SK-N-SH (cell line): ENCODE results near the gene NCBP3. TPM values are rescaled to one million over a fixed set of nuclear protein-coding genes. Genes with fewer than 3 reads are reported as not detected.

ENCODE experiments used
- CTCF ChIA-PET: fragments of 300-600, 350-600 bp; formaldehyde crosslinking; extraction: SDS; loops from one replicate; lab custom pipeline; 2021; lab: Yijun Ruan, JAX
- POLR2A ChIA-PET: fragments of 350-600 bp; sonication (Branson Sonifier 250); formaldehyde crosslinking; extraction: SDS; loops from one replicate; lab custom pipeline; 2020; ENCODE audit warnings: antibody characterized with exemption, inconsistent platforms; lab: Yijun Ruan, JAX
- DNase-seq: peaks from one replicate; pipeline ENCODE4 v3.0.0; 2012
- H2AFZ ChIP-seq: fragments of 200-600 bp; sonication (generic); 2 replicates; pipeline ENCODE4 v1.8.1; 2016; ENCODE audit warnings: antibody characterized with exemption, mild to moderate bottlenecking, low read depth
- H3F3A ChIP-seq: fragments of 200-600 bp; sonication (generic); replicated peaks from 2 replicates; pipeline ENCODE3; 2016; ENCODE audit warnings: antibody characterized with exemption, mild to moderate bottlenecking; ENCODE audit not compliant: insufficient read depth
- H3K27ac ChIP-seq, 2 experiments: fragments of 200-500 bp in 1 of 2; fragments of 200-600 bp in 1 of 2; sonication (Bioruptor generic) in 1 of 2; sonication (generic), shearing (Covaris generic) in 1 of 2; 2 replicates each; pipeline versions ENCODE4 v1.5.1 to v1.6.1; 2014 to 2016; ENCODE audit warnings: low read depth in 2 of 2, inconsistent platforms in 1 of 2, low read length in 1 of 2, mild to moderate bottlenecking in 1 of 2, mixed read lengths in 1 of 2
- H3K27me3 ChIP-seq: fragments of 200-600 bp; sonication (generic), shearing (Covaris generic); 2 replicates; pipeline ENCODE4 v1.6.1; 2016; ENCODE audit warnings: mixed run types; ENCODE audit not compliant: insufficient read depth
- H3K36me3 ChIP-seq, 2 experiments: fragments of 200-500 bp in 1 of 2; fragments of 200-600 bp in 1 of 2; sonication (Bioruptor generic) in 1 of 2; sonication (generic) in 1 of 2; replicated peaks in 1 of 2; 2 replicates each; pipeline versions ENCODE3 to v1.5.1; 2014 to 2016; ENCODE audit warnings: low read length in 1 of 2, mild to moderate bottlenecking in 1 of 2; ENCODE audit not compliant: insufficient read depth in 2 of 2, control insufficient read depth in 1 of 2
- H3K4me1 ChIP-seq, 2 experiments: fragments of 200-500 bp in 1 of 2; fragments of 200-600 bp in 1 of 2; sonication (Bioruptor generic) in 1 of 2; sonication (generic), shearing (Covaris generic) in 1 of 2; 2 replicates each; pipeline versions ENCODE4 v1.5.1 to v1.6.1; 2014 to 2016; ENCODE audit warnings: low read depth in 1 of 2, low read length in 1 of 2, mixed run types in 1 of 2; ENCODE audit not compliant: insufficient read depth in 2 of 2, control insufficient read depth in 1 of 2
- H3K4me2 ChIP-seq: fragments of 200-600 bp; sonication (generic), shearing (Covaris generic); 2 replicates; pipeline ENCODE4 v1.6.1; 2017; ENCODE audit warnings: mixed run types
- H3K4me3 ChIP-seq, 2 experiments: fragments of 200-500 bp in 1 of 2; fragments of 200-600 bp in 1 of 2; sonication (Bioruptor generic) in 1 of 2; sonication (generic), shearing (Covaris generic) in 1 of 2; 2 replicates each; pipeline versions ENCODE4 v1.5.1 to v1.8.1; 2014 to 2016; ENCODE audit warnings: low read depth in 2 of 2, inconsistent platforms in 1 of 2, low read length in 1 of 2, mild to moderate bottlenecking in 1 of 2, mixed read lengths in 1 of 2, moderate library complexity in 1 of 2
- H3K79me2 ChIP-seq: fragments of 200-600 bp; sonication (generic); 2 replicates; pipeline ENCODE4 v1.8.1; 2017; ENCODE audit warnings: mild to moderate bottlenecking; ENCODE audit not compliant: insufficient read depth
- H3K9ac ChIP-seq: fragments of 200-600 bp; sonication (generic); 2 replicates; pipeline ENCODE4 v1.6.1; 2017; ENCODE audit warnings: mixed run types
- H3K9me2 ChIP-seq: fragments of 200-600 bp; sonication (generic); 2 replicates; pipeline ENCODE4 v1.6.1; 2017; ENCODE audit warnings: mixed run types
- H3K9me3 ChIP-seq: fragments of 200-600 bp; sonication (generic); 2 replicates; pipeline ENCODE4 v1.6.1; 2017; ENCODE audit warnings: mixed run types, mild to moderate bottlenecking, moderate library complexity
- H4K20me1 ChIP-seq: fragments of 200-600 bp; sonication (generic); 2 replicates; pipeline ENCODE4 v1.6.1; 2017; ENCODE audit warnings: mild to moderate bottlenecking, mixed run types; ENCODE audit not compliant: insufficient read depth
- CTCF ChIP-seq: fragments of 200-600 bp; sonication (generic); IDR thresholded peaks from 2 replicates; pipeline ENCODE4 v1.6.1; 2017; ENCODE audit warnings: antibody characterized with exemption, mild to moderate bottlenecking, moderate library complexity
- ELF1 ChIP-seq: IDR thresholded peaks from 2 replicates; pipeline ENCODE4 v1.4.0; 2012
- EP300 ChIP-seq, 2 experiments: IDR thresholded peaks; 2 replicates each; pipeline versions ENCODE4 v1.4.0 to v1.6.1; 2012; ENCODE audit warnings: borderline replicate concordance in 1 of 2, low read depth in 1 of 2, low read length in 1 of 2
- FOSL2 ChIP-seq: IDR thresholded peaks from 2 replicates; pipeline ENCODE4 v1.4.0; 2012; ENCODE audit warnings: low read depth, mild to moderate bottlenecking, moderate library complexity, borderline replicate concordance
- GABPA ChIP-seq: IDR thresholded peaks from 2 replicates; pipeline ENCODE4 v1.4.0; 2012; ENCODE audit warnings: low read depth, mild to moderate bottlenecking
- JUND ChIP-seq: IDR thresholded peaks from 2 replicates; pipeline ENCODE4 v1.4.0; 2012
- MEF2A ChIP-seq: IDR thresholded peaks from 2 replicates; pipeline ENCODE4 v1.4.0; 2012; ENCODE audit warnings: low read depth, borderline replicate concordance
- NFIC ChIP-seq: IDR thresholded peaks from 2 replicates; pipeline ENCODE4 v1.4.0; 2012; ENCODE audit warnings: borderline replicate concordance
- PBX3 ChIP-seq: IDR thresholded peaks from 2 replicates; pipeline ENCODE4; 2012
- RXRA ChIP-seq: IDR thresholded peaks from 2 replicates; pipeline ENCODE4 v1.4.0; 2012; ENCODE audit warnings: low read depth, mild to moderate bottlenecking, borderline replicate concordance
- USF1 ChIP-seq: IDR thresholded peaks from 2 replicates; pipeline ENCODE4 v1.4.0; 2012; ENCODE audit warnings: low read depth, borderline replicate concordance
- USF2 ChIP-seq: fragments of 150-350 bp; IDR thresholded peaks from 2 replicates; pipeline ENCODE4 v1.6.1; 2017; ENCODE audit warnings: antibody characterized with exemption, low read length, low read depth, borderline replicate concordance
- ZBTB33 ChIP-seq: IDR thresholded peaks from 2 replicates; pipeline ENCODE4 v1.4.0; 2012; ENCODE audit warnings: low read depth, borderline replicate concordance
- WGBS: methylation state at CpG from one replicate; pipeline ENCODE4 v1.1.6; 2017; ENCODE audit warnings: low lambda C conversion rate; 5-methylcytosine and 5-hydroxymethylcytosine counted together
- polyA plus RNA-seq, 3 experiments: library from polyadenylated mRNA; depleted of rRNA; stranded (reverse); fragments of >200 nt; gene quantifications; 2 replicates each; pipeline ENCODE4 v1.2.3, GENCODE V29; 2012

NCBP3 gene
- polyA plus RNA-seq, 1 of the 3 experiments (the other 2 are of a cell fraction), result 6.5 TPM

- POLR2A ChIA-PET, result no interaction called here
- no peaks in the 10 kb centered on the region for H3K9me3 ChIP-seq
- H4K20me1 ChIP-seq, result no peaks in the 10 kb centered on the region
- H3K27ac ChIP-seq, result no peak overlapping the region
- H3K27me3 ChIP-seq, result no peaks in the 10 kb centered on the region
- CTCF ChIA-PET, result no interaction called here
- H3K4me2 ChIP-seq, result no peak overlapping the region
- TF ChIP-seq NFIC, result no peak
- TF ChIP-seq JUND, result no peak
- TF ChIP-seq GABPA, result no peak
- no peak for TF ChIP-seq USF1
- TF ChIP-seq FOSL2, result no peak
- TF ChIP-seq USF2, result no peak
- no peak for TF ChIP-seq ELF1
- TF ChIP-seq EP300 (IDR thresholded peaks at IDR 0.05; ENCODE audit: borderline replicate concordance in 1 of 2, low read depth in 1 of 2, low read length in 1 of 2), result no peak
- no peak for TF ChIP-seq ZBTB33
- no peak for TF ChIP-seq PBX3
- TF ChIP-seq CTCF, result no peak
- no peak for TF ChIP-seq MEF2A
- no peak for TF ChIP-seq RXRA
- no peak for DNase-seq
- H3K4me3 ChIP-seq, result no peak overlapping the region
- H3F3A ChIP-seq, result no peaks in the 10 kb centered on the region
- WGBS, result 89% methylated on average over 17 of the region's 17 CpGs
- H2AFZ ChIP-seq, result no peak overlapping the region
- H3K9me2 ChIP-seq, result no peaks in the 10 kb centered on the region
- H3K9ac ChIP-seq, result no peak overlapping the region
- H3K79me2 ChIP-seq, result no peaks in the 10 kb centered on the region
- no peaks in the 10 kb centered on the region; a peak in 1 of 4 replicates for H3K4me1 ChIP-seq
- H3K36me3 ChIP-seq, result peaks cover under 1 to 4% of the 10 kb centered on the region in 2 experiments
Observed at GRCh38 chr17:3867106-3867505, 21.1 kb upstream of the NCBP3 start.
